Stromal cell of bone marrow (primary cell): ENCODE results near the gene C12orf60.

Experiments
- DNase-seq: peaks from one replicate; pipeline ENCODE4 v3.0.0-alpha.2; 2012; ENCODE audit warnings: low read depth

The C12orf60 gene

GRCh38 chr12:14836336-14837210, 33.1 kb downstream of the C12orf60 start:
- peak; percentile 70 for DNase-seq

DNA sequence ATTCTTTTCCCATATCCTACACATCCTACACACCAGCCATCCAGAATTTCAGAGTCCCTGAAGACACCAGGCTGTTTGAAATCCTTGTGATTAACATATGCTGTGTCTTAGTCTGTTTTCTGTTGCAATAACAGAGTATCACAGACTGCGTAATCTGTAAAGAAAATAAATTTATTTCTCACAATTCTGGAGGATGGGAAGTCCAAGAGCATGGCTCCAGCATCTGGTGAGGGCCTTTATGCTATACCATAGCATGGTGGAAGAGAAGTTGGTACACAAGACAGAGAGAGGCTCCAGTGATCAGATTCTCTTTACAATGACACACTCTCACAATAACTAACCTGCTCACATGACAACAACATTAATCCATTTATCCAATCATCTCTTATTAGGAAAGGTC, 35.8 kb downstream of the C12orf60 start:
- DNase-seq = no peak

- no peak for DNase-seq
These were observed 37.1 kb downstream of the C12orf60 start for GRCh38 chr12:14840616-14841015.

DNA sequence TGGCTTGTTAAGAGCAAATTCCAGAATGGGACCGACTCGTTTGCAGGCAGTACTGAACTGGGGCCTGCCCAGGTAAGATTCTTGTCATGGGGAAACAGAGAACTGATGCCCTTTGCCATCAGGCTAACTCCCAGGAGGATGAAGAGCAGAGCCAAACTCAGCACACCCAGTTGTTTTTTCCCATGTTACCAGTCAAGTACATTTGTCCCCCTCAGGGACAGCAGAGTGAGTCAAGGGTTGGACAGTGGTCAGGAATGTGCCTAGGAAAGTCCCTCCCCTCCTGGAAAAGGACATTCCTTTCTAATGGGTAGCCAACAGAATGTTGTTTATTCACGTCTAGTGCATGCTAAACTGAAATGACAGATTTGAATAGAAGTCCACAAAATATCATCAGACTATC, 38.3 kb downstream of the C12orf60 start:
- no peak for DNase-seq

DNA sequence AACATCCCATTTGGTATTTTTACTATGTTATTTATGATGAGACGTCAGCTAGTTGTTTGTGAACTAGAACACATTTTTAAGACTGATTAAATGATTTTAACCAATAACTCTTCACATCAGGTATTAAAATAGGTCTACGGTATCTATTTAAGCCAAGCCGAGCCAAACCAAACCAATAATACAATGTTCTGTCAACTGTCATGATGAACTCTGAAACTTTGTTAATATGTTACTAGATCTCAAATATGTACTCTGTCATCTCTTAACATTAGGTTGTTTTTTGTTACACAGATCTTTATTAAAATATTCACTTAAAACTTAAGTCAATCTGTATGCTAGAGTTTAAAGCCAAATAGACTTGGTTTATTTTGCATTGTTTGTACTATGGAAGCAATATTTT, 38.8 kb downstream of the C12orf60 start:
- DNase-seq = no peak

- no peak for DNase-seq
These were observed 40.0 kb downstream of the C12orf60 start, which contains the start of gene ART4 for GRCh38 chr12:14843425-14843887. Gene ART4 (minus strand): TSS chr12:14843526. CDS start chr12:14843113, 413 bp downstream.

GRCh38 chr12:14844401-14844800, 40.9 kb downstream of the C12orf60 start:
- no peak for DNase-seq

DNA sequence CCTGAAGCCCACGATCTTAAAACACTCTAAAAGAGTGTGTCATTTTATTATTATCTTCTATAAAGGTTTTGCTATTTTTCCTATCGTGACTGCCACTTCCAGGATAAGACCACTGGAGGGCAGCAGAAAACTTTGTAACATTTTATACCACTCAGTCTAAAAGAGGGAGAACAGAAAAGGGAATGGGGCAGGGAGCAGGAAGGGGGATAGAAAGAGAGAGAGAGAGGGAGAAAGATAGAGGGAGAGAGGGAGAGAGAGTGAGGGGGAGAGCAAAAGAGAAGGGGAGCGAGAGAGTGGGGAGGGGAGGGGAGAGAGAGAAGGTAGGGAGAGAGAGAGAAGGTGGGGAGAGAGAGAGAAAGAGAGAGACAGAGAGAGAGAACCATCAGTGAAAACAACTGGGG, 41.9 kb downstream of the C12orf60 start:
- DNase-seq = no peak

GRCh38 chr12:14846042-14846587, 42.6 kb downstream of the C12orf60 start:
- no peak for DNase-seq

GRCh38 chr12:14846876-14847580, 43.6 kb downstream of the C12orf60 start:
- DNase-seq = no peak

DNA sequence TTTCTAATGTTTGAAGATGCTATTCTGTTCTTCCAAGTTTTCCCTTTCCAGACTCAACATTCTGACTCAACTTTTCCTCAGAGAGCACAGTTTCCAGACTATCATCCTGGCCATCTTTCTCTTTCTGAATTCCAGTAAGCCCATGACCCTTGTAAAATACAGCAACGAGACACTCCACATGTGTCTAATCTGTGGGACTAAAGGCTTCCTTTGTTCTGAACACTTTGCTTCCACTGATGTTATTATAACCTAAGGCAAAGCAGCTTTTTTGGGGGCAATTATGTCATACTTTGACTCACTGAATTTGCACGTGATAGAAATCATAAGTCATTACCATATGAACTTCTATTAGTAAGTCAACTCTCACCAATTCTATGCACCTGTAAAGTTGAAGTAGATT, 46.2 kb downstream of the C12orf60 start:
- peak; percentile 55 for DNase-seq

GRCh38 chr12:14850929-14851663, 47.6 kb downstream of the C12orf60 start:
- no peak for DNase-seq

DNA sequence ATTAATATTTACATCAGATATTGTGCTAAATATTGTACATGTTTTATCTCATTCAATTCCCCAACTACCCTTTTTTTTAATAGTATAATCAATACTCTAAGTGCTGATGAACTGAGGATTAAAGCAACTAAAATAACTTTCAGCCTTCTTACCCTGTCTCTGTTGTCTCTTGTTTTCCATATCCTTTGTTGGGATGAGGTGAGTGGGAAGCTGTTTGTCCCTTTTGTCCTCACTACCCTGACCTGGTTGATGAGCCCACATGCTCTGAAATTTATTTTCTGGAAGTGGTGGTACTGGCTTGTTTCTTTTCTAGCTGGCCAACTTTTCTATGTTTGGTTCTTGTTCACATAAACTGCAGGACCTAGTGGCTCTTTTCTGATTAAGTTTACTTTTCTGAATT, 49.4 kb downstream of the C12orf60 start:
- DNase-seq = no peak

GRCh38 chr12:14853961-14854360, 50.5 kb downstream of the C12orf60 start:
- DNase-seq = no peak

DNA sequence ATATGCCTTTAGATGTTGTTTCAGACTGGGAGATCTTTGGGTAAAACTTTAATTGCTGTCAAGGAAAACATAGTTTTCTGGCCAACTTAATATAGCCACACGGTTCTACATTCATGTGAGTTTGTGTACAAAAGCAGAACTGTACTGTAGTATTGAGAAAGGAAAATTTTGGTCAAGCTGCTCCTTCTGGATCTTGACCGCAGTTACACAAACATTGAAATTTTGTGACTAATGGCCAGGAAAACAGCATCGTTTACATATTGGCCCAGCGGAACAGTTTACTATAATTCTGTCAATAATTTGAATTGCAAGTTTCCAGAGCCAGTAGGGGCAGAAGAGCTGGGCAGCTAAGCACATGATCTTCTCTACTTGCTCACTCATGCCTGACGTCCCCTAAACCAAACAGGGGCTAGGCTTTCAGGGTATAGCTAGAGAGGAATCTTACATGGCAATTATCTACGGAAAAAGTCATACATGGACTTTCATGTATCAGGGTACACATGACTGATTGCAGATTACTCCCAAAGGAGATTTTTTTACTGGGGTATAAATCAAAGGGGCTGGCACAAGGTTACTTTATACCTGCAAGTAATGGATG, 51.2 kb downstream of the C12orf60 start:
- DNase-seq = peak; percentile 65

DNA sequence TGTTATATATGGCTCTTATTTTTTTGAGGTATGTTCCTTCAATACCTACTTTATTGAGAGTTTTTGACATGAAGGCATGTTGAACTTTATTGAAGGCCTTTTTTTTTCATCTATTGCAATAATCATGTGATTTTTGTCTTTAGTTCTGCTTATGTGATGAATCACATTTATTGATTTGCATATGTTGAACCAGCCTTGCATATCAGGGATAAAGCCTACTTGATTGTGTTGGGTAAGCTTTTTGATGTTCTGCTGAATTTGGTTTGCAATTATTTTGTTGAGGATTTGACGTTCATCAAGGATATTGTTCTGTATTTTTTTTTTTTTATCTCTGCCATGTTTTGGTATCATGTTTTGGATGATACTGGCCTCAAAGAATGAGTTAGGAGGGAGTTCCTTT, 55.0 kb downstream of the C12orf60 start:
- no peak for DNase-seq

GRCh38 chr12:14860490-14860889, 57.0 kb downstream of the C12orf60 start:
- no peak for DNase-seq

DNA sequence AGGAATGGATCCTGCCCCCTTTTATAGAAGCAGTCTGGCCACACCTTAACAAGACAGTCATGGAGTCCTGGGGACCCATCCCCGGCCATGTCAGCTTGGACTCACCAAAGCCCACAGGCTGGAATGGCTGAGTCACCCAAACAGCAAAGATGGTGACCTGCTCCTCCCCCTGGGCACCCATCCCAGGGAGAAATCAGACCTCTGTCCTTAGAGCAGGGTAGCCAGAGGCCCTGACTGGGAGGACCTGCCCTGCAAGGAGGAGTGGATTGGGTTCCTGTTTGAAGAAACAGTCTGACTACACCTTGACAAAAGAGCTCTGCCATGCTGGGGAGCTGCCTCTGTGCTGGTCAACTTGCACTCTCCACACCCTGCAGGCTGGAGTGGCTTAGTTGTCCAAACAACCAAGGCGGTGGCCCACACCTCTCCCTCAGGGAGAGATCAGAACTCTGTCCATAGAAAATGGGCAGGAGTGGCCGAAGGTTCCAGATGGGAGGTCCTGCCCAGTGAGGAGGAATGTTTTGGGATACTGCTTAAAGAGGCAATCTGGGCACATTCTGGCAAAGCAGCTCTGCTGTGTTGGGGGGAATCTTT, 65.5 kb downstream of the C12orf60 start:
- DNase-seq = no peak

- no peak for DNase-seq
These were observed 67.8 kb downstream of the C12orf60 start for GRCh38 chr12:14871247-14871646.

DNA sequence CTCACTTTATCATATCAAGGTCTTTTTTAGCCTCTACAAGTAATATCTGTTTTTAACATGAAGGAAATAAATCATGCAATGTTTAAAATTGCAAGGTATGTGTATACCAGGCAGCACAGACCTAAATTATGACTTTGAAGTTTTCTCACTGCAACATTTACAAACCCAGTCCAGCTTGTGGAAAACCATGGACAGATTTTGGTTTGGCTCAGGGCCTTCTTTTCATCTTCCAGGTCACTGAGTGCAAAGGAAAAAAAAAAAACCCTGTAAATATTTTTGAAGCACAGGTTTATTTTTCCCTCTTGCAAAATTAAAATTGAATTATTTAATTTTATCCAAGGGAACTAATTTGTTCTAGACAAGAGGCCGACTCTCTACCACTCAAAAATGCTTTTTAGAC, 68.4 kb downstream of the C12orf60 start:
- no peak for DNase-seq

- no peak for DNase-seq
These were observed 70.1 kb downstream of the C12orf60 start for GRCh38 chr12:14873440-14874185.
